ENCODE data around the gene WNT11.

DNA sequence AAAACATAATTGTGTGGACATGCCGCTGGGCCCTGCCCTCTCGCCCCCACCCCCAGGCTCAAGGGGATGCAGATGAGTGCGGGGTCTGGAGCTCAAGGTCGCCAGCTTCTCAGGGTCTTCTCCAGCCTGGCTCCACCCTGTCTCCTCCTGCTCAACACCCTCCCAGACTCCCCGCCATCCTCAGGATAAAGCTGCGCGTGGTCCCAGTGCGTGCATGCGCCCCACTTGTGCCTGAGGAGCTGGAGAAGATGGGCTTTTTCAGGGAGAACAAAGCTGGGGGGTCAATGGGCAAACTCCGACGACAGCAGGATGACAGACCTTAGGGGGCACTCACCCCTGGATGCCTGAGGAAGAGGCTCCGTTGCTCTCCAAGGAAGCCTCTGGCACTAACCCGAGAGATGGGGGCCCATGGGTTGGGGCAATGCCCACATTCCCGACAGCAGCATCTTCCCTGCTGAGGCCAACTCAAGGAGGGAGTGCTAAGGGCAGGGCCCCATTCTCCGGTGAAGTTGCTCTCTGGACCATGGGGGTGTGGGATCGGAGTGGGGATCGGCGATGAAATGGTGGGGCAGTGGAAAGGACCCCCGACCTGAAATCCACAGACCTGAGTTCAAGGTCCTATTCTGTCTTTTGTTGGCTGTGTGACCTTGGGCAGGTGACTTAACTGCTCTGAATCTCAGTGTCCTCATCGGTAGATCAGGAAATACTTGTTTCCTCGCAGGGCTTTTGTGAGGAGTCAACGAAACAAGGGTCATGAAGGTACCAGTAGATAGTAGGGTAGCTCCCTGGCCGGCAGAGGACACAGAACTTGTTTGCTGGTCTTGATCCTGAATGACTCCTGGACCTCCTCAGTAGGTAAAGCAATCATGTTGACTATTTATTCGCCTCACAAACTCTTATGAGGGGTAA is 47.7 kb downstream of the WNT11 start:
- TF ChIP-seq, protein P1, sequence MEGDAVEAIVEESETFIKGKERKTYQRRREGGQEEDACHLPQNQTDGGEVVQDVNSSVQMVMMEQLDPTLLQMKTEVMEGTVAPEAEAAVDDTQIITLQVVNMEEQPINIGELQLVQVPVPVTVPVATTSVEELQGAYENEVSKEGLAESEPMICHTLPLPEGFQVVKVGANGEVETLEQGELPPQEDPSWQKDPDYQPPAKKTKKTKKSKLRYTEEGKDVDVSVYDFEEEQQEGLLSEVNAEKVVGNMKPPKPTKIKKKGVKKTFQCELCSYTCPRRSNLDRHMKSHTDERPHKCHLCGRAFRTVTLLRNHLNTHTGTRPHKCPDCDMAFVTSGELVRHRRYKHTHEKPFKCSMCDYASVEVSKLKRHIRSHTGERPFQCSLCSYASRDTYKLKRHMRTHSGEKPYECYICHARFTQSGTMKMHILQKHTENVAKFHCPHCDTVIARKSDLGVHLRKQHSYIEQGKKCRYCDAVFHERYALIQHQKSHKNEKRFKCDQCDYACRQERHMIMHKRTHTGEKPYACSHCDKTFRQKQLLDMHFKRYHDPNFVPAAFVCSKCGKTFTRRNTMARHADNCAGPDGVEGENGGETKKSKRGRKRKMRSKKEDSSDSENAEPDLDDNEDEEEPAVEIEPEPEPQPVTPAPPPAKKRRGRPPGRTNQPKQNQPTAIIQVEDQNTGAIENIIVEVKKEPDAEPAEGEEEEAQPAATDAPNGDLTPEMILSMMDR (optimal IDR thresholded peaks at IDR 0.05 in 1 of 3, IDR thresholded peaks at IDR 0.05 in 1 of 3, conservative IDR thresholded peaks at IDR 0.05 in 1 of 3; ENCODE audit: extremely low read depth in 1 of 3, insufficient read depth in 2 of 3, low read length in 3 of 3), result no peak
- TF ChIP-seq EZH2 (IDR thresholded peaks at IDR 0.05; ENCODE audit: low read length), result no peak

Data from keratinocyte (primary cell).